HFF-Myc (cell line): ENCODE measurements around the gene SLC10A1.

ENCODE experiments used
- DNase-seq: peaks from one replicate; pipeline ENCODE4 v3.0.0-alpha.2; 2011; ENCODE audit warnings: low read depth; ENCODE audit errors: extremely low read depth
- H3K4me3 ChIP-seq: replicated peaks from 2 replicates; pipeline ENCODE4 v1.5.1; 2011; ENCODE audit warnings: low read depth, mild to moderate bottlenecking, control low read depth, low read length
- CTCF ChIP-seq: IDR thresholded peaks from 2 replicates; pipeline ENCODE4 v1.5.1; 2012; ENCODE audit warnings: mild to moderate bottlenecking, low read depth, low read length, control low read depth; ENCODE audit errors: missing control alignments

SLC10A1 gene

GRCh38 chr14:69796797-69797500, at the start of gene SLC10A1:
Gene SLC10A1, minus strand, starts transcription at chr14:69797241. Its CDS starts 86 bp downstream, at chr14:69797155.
- H3K4me3 ChIP-seq, result no peak within 1 kb of the TSS
- DNase-seq, result no peak
- TF ChIP-seq CTCF, result no peak

GRCh38 chr14:69845787-69846186, 48.7 kb upstream of the SLC10A1 start:
- H3K4me3 ChIP-seq, result no peak overlapping the region
- TF ChIP-seq CTCF, result no peak
- no peak for DNase-seq

GRCh38 chr14:69845050-69845581, 48.1 kb upstream of the SLC10A1 start:
- DNase-seq, result no peak
- H3K4me3 ChIP-seq, result no peak overlapping the region
- TF ChIP-seq CTCF, result no peak

GRCh38 chr14:69844171-69844570, 47.1 kb upstream of the SLC10A1 start:
- H3K4me3 ChIP-seq, result no peak overlapping the region
- no peak for DNase-seq
- TF ChIP-seq CTCF, result no peak

GRCh38 chr14:69842686-69843420, 45.8 kb upstream of the SLC10A1 start:
- no peak for TF ChIP-seq CTCF

GRCh38 chr14:69841656-69842055, 44.6 kb upstream of the SLC10A1 start:
- no peak for DNase-seq
- no peak overlapping the region for H3K4me3 ChIP-seq
- TF ChIP-seq CTCF, result no peak

More at GRCh38 chr14:69842686-69843420, 45.8 kb upstream of the SLC10A1 start:
- no peak overlapping the region for H3K4me3 ChIP-seq
- DNase-seq, result no peak
